ENCODE measurements around the gene E2F6.

The E2F6 gene

GRCh38 chr2:11457935-11458334 is 8.0 kb downstream of the E2F6 start:
- DNase-seq (ENCODE audit: low read depth, low spot score): no peak

DNA sequence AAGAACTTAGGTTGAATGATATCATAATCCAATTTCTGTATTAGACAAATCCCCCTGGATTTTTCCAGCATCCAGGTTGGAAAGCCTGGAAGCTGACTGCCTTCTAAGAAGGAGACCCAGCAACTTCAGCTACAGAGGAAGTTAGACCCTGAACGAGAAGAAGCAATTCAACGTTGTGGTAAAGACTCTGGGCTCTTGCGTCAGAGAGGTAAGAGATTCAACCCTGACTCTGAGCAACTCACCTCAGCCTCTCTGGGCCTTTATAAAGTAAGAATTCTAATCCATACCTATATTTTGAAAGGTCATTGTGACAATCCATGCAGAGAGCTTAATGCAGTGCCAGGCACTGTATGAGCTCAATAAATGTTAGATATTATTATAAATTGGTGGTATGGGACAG is 9.7 kb downstream of the E2F6 start:
- no peak for DNase-seq (ENCODE audit: low read depth, low spot score)

DNA sequence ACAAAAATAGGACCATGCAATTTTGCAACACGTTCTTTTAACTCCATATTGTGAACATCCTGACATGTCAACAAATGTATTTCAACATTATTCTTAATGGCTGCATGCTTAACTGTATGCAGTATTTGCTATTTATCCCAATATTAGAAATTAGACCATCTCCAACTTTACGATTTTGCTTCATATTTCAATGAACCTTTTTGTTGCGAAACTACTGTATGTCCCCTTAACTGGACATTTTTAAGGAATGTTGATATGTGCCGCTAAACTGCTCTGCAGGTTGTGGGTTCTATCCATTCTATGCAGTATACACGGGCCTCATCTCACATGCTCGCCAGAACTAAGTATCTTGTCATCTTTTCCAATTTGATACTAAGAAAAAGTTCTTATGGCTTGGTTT is 11.1 kb downstream of the E2F6 start:
- no peak for DNase-seq (ENCODE audit: low read depth, low spot score)

DNA sequence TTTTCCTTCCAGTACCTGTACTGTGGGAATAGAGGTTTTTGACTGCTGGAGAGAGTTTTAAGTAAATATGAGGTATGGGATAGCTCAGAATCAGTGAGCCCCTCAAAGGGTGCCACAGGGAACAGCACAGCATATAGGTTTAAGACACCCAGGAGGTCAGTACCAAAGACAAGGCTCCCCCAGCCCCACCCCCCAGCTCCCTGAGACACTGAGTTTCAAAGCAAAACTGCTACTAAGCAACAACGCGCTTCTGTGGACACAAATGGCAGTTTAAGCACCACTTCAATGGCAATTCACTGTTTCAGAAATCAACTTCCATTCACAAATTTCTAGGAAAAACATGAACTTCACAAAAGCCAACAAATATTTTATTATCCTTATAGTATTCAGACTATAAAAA is 15.2 kb downstream of the E2F6 start:
- no peak for DNase-seq (ENCODE audit: low read depth, low spot score)

GRCh38 chr2:11446733-11447248 is 19.2 kb downstream of the E2F6 start:
- DNase-seq (ENCODE audit: low read depth, low spot score): peak; percentile 52

GRCh38 chr2:11444737-11445136 is 21.2 kb downstream of the E2F6 start:
- DNase-seq (ENCODE audit: low read depth, low spot score): no peak

- no peak for DNase-seq (ENCODE audit: low read depth, low spot score)
Measured at GRCh38 chr2:11438555-11439080, 27.3 kb downstream of the E2F6 start.

GRCh38 chr2:11437602-11438001 is 28.4 kb downstream of the E2F6 start:
- DNase-seq (ENCODE audit: low read depth, low spot score): no peak

GRCh38 chr2:11435036-11435435 is 30.9 kb downstream of the E2F6 start:
- DNase-seq (ENCODE audit: low read depth, low spot score): no peak

DNA sequence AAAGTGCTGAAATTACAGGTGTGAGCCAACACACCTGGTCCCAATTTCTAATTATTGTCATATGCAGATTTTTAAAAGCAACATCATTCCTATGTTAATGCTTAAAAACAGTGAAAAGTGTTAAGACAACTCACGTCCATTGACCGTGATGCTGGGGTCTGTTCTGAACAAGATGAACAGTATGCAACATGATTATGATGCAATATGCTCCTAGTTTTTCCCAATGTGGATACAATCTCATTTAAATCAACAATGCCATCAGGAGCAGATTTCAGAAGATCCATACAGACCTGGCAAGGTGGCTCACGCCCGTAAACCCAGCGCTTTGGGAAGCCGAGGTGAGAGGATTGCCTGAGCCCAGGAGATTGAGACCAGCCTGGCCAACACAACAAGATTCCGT is 31.5 kb downstream of the E2F6 start:
- no peak for DNase-seq (ENCODE audit: low read depth, low spot score)

DNA sequence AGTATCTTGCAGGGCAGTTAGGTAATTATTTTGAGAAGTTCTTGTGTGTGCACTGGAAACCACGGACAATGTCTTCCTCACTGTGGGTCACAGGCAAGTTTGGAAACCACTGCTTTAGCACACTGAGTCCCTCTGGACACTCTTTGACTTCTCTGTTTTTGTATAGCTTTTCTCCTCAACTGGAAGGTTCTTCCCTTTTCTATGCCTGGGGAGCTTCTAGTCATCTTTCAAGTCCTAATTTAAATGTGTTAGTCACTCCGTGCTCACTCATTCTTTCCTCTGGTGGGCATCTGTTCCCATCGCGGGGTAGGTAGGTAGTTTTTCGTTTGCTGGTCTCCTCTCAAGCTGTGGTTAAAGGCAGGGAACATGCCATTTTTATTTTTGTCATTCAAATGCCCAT is 32.1 kb downstream of the E2F6 start:
- DNase-seq (ENCODE audit: low read depth, low spot score): no peak

DNA sequence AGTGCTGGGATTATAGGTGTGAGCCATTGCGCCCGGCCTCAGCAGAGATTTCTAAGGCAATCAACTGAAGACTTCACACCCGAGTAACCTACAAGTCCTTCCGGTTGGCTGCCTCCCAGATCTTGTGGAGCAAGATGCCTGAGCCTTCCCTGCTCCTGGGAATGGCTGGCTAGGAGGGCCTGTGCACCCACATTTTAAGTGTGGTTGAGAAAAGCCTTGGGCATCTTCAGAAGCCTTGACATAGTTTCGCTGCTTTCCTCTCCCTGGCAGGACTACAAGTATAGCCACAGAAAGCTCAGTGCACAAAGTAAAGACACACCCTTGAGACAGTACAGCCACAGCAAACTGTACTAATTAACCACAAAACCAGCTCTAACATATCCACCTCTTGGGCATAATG is 35.2 kb downstream of the E2F6 start:
- DNase-seq (ENCODE audit: low read depth, low spot score): no peak

- DNase-seq (ENCODE audit: low read depth, low spot score): no peak
Measured at GRCh38 chr2:11427224-11427623, 38.7 kb downstream of the E2F6 start.

- no peak for DNase-seq (ENCODE audit: low read depth, low spot score)
Measured at GRCh38 chr2:11422901-11423435, 43.0 kb downstream of the E2F6 start.

GRCh38 chr2:11422491-11422865 is 43.5 kb downstream of the E2F6 start:
- DNase-seq (ENCODE audit: low read depth, low spot score): no peak

DNA sequence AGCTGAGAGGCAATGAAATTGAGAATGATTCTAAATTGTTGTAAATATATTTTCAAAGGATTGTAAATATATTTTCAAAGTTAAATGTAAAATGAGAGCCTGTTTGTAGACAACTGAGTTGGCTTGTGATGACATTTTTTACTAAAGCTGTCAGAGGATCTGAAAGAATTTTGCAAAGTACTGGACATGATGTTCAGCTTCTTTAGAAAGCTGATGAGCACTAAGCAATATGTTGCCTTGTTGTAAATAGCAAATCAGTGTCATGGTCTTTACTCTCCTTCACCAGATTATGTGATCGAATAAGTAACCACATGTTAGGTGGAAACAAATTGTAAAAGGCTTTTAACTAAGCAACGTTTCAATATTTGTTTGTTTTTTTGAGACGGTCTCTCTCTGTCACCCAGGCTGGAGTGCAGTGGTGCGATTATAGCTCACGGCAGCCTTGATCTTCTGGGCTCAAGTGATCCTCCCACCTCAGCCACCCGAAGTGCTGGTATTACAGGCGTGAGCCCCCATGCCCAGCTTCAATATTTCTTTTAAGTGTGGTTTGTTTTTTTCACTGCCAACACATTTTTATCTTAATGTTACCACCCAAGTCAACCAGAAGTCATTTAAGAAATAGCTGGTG is 44.0 kb downstream of the E2F6 start:
- DNase-seq (ENCODE audit: low read depth, low spot score): no peak

DNA sequence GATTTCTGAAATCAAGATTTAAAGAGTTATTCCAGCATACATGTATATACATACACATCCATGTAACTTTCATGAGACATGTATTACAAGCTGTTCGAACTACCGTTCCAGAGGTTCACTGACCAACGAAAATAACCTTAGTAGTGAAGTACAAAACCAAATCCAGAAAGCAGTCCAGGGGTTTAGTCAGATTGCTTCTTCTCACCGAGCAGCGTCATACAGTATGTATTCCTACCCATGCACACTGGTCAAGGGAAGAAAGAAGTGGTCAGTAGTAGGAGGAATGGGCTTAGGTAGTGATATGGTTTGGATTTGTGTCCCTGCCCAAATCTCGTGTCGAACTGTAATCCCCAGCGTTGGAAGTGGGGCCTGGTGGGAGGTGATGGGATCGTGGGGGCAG is 45.3 kb downstream of the E2F6 start:
- no peak for DNase-seq (ENCODE audit: low read depth, low spot score)

- DNase-seq (ENCODE audit: low read depth, low spot score): no peak
Measured at GRCh38 chr2:11420190-11420589, 45.8 kb downstream of the E2F6 start.

DNA sequence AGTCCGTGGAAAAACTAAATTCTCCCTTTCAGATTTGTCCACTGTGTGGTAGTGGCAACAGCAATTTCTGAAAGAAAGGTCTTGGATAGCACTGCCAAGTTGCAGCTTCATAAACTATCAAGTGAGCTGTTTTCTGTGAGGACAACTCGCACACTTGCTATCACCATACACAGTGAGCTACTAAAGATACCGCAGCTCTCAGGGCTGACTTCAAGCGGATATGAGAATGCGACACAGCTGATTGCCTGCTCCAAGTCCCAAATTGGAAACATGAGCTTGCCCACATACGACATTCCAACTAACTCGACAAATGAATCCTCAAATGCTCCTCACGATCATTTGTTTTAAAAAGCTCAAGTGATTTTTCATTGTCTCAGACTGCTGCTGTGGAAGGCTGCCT is 46.2 kb downstream of the E2F6 start:
- no peak for DNase-seq (ENCODE audit: low read depth, low spot score)

- DNase-seq (ENCODE audit: low read depth, low spot score): no peak
Measured at GRCh38 chr2:11417946-11418585, 47.9 kb downstream of the E2F6 start.

DNA sequence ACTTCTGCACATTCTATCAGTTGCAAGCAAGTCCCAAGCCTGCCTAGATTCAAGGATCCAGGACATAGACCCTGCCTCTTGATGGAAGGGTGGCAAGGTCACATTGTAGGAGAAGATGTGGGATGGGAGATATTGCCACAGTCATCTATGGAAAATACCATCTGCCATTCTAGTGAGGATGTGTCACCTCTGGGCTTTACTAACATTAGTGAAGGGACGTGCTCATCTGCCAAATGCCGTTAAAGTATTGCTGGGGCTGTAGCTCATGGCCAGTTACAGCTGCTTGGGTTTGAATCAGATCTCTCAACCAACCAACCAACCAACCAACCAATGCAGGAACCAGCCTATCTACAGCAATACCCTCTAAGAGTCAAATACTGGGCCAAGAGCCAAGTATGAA is 49.0 kb downstream of the E2F6 start:
- no peak for DNase-seq (ENCODE audit: low read depth, low spot score)

- no peak for DNase-seq (ENCODE audit: low read depth, low spot score)
Measured at GRCh38 chr2:11416186-11416585, 49.8 kb downstream of the E2F6 start.

All from smooth muscle cell of the brain vasculature (primary cell).